ENCODE data around the gene RAB28. TPM values are rescaled to one million over a fixed set of nuclear protein-coding genes. Genes with fewer than 3 reads are reported as not detected.

The RAB28 gene
- total RNA-seq, 1 experiment from 2014 or later = 12.1 TPM

- H3K27me3 ChIP-seq (ENCODE audit: insufficient read depth, low read length) = no peaks in the 10 kb centered on the region
- ATAC-seq (no peak), DNase-seq (ENCODE audit: low read depth, low spot score) (no peak)
- H2AFZ ChIP-seq (ENCODE audit: low read depth, low read length, poor library complexity, severe bottlenecking) = no peak overlapping the region
- no peaks in the 10 kb centered on the region for H3K9me2 ChIP-seq (ENCODE audit: insufficient read depth)
- H3K4me1 ChIP-seq (ENCODE audit: control insufficient read depth in 1 of 2, insufficient read depth in 2 of 2, low read length in 2 of 2) = no peaks in the 10 kb centered on the region
- no peak overlapping the region for H3K4me2 ChIP-seq (ENCODE audit: low read length)
- CTCF ChIA-PET = no interaction called here
- H4K20me1 ChIP-seq (ENCODE audit: insufficient read depth) = no peaks in the 10 kb centered on the region
- no TSS peak for BruUV-seq (replicated peaks)
- POLR2A ChIA-PET = no interaction called here
- H3K9me3 ChIP-seq (ENCODE audit: control insufficient read depth in 1 of 2, insufficient read depth in 1 of 2, low read depth in 1 of 2, low read length in 2 of 2) = no peaks in the 10 kb centered on the region
- no peak overlapping the region for H3K27ac ChIP-seq (ENCODE audit: low read depth, low read length)
- H3K79me2 ChIP-seq (ENCODE audit: insufficient read depth, low read length) = no peaks in the 10 kb centered on the region
- H3K9ac ChIP-seq (ENCODE audit: low read length) = no peak overlapping the region
- H3K4me3 ChIP-seq (replicated peaks in 1 of 2; ENCODE audit: low read depth in 1 of 2, low read length in 2 of 2) = no peak overlapping the region
- intact Hi-C loops (cut with micrococcal nuclease) = no loop called here
- RAD21 ChIA-PET (ENCODE audit: low non-redundant PET in 1 of 2, low total read pairs in 2 of 2, uncharacterized antibody in 2 of 2, unreplicated experiment in 2 of 2) = interaction anchor here in 1 of 2 experiments (0.6 kb wide), 1 partner anchor 49 kb away, joined by 3 read pairs; no protein-coding TSS in a partner anchor
- TF ChIP-seq EGR1 (IDR thresholded peaks at IDR 0.05; ENCODE audit: low read depth) (no peak), SRF (IDR thresholded peaks at IDR 0.05; ENCODE audit: low read depth) (no peak), FOSL1 (IDR thresholded peaks at IDR 0.05; ENCODE audit: low read depth) (no peak), ZBTB33 (IDR thresholded peaks at IDR 0.05; ENCODE audit: extremely low read depth, insufficient replicate concordance, low read length) (no peak), REST (IDR thresholded peaks at IDR 0.05; ENCODE audit: low read depth) (no peak), EZH2phosphoT487 (IDR thresholded peaks at IDR 0.05; ENCODE audit: borderline replicate concordance) (no peak), CEBPB (IDR thresholded peaks at IDR 0.05; ENCODE audit: low read depth) (no peak), ZFX (IDR thresholded peaks at IDR 0.05) (no peak), POLR2A (IDR thresholded peaks at IDR 0.05; ENCODE audit: borderline replicate concordance, extremely low read depth, insufficient read depth, insufficient read length) (no peak), YY1 (IDR thresholded peaks at IDR 0.05; ENCODE audit: extremely low read depth, insufficient replicate concordance, low read depth, low read length) (no peak), ZNF274 (IDR thresholded peaks at IDR 0.05; ENCODE audit: low read depth, low read length) (no peak), CTCF (IDR thresholded peaks at IDR 0.05 in 2 of 3, conservative IDR thresholded peaks at IDR 0.05 in 1 of 3; ENCODE audit: borderline replicate concordance in 1 of 3, insufficient read depth in 1 of 3, low read depth in 2 of 3, low read length in 2 of 3) (no peak), RAD21 (IDR thresholded peaks at IDR 0.05; ENCODE audit: low read depth) (no peak), MAX (IDR thresholded peaks at IDR 0.05) (no peak)
- no peaks in the 10 kb centered on the region for H3K36me3 ChIP-seq (ENCODE audit: control insufficient read depth in 1 of 2, insufficient read depth in 2 of 2, low read length in 2 of 2)
Observed at GRCh38 chr4:13529128-13529919, 45.2 kb upstream of the RAB28 start.

All from HCT116 (cell line).